Effector CD8-positive, alpha-beta T cell (primary cell): ENCODE measurements around the gene IPO4.
"Not testable (repeated sequence)": the region's sequence is repeated elsewhere in the genome, so short reads cannot be mapped to it uniquely, and the experiment has no call there.

ENCODE experiments used
- DNase-seq: peaks from one replicate; lab custom pipeline; 2025; lab: John Stamatoyannopoulos, UW
- total RNA-seq, 4 experiments: gene quantifications; one replicate each; lab custom pipeline; 2026; lab: John Stamatoyannopoulos, UW

The IPO4 gene
- total RNA-seq = 1.1 to 3.1 (median 1.9) reads per million in 4 experiments

GRCh38 chr14:24188251-24189058 is at the start of gene IPO4:
Gene IPO4, minus strand, starts transcription at chr14:24188816. Its CDS starts 29 bp downstream, at chr14:24188787.
- peak; percentile 89 for DNase-seq

- DNase-seq = no peak
These were observed 49.5 kb upstream of the IPO4 start for GRCh38 chr14:24238123-24238522.

GRCh38 chr14:24237463-24237955 is 48.9 kb upstream of the IPO4 start:
- no peak for DNase-seq

GRCh38 chr14:24236689-24237462 is 48.3 kb upstream of the IPO4 start:
- no peak for DNase-seq

GRCh38 chr14:24235804-24236688 is 47.4 kb upstream of the IPO4 start:
- no peak for DNase-seq

GRCh38 chr14:24234095-24235005 is 45.7 kb upstream of the IPO4 start:
- DNase-seq = no peak

- DNase-seq = no peak
These were observed 44.9 kb upstream of the IPO4 start for GRCh38 chr14:24233538-24233866.

GRCh38 chr14:24232645-24233537 is 44.3 kb upstream of the IPO4 start, which contains the start of gene GMPR2:
Gene GMPR2, plus strand, starts transcription at chr14:24232929. Its CDS starts 325 bp downstream, at chr14:24233254.
- peak; percentile 55 for DNase-seq

- peak; percentile 78 for DNase-seq
These were observed 43.6 kb upstream of the IPO4 start, which contains the start of gene NEDD8 for GRCh38 chr14:24232121-24232644. Gene NEDD8, minus strand, starts transcription at chr14:24232367. Its CDS starts 100 bp downstream, at chr14:24232267.

- DNase-seq = no peak
These were observed 42.9 kb upstream of the IPO4 start for GRCh38 chr14:24231263-24232120.

- no peak for DNase-seq
These were observed 40.3 kb upstream of the IPO4 start for GRCh38 chr14:24228902-24229301.

GRCh38 chr14:24226473-24226872 is 37.9 kb upstream of the IPO4 start:
- DNase-seq = no peak

GRCh38 chr14:24224618-24225071 is 36.0 kb upstream of the IPO4 start:
- no peak for DNase-seq

- not testable (repeated sequence) for DNase-seq
These were observed 34.4 kb upstream of the IPO4 start for GRCh38 chr14:24222987-24223386.

- no peak for DNase-seq
These were observed 30.9 kb upstream of the IPO4 start for GRCh38 chr14:24219521-24219920.

- no peak for DNase-seq
These were observed 30.5 kb upstream of the IPO4 start for GRCh38 chr14:24219080-24219479.

GRCh38 chr14:24216876-24217275 is 28.3 kb upstream of the IPO4 start:
- not testable (repeated sequence) for DNase-seq

GRCh38 chr14:24216345-24216699 is 27.7 kb upstream of the IPO4 start:
- no peak for DNase-seq
